GM19395 (cell line): ENCODE measurements around the gene CLDN34.

Experiments used
- ATAC-seq: cut with Tn5 transposase; IDR thresholded peaks from one replicate; pipeline ENCODE4 v1.9.1; 2021; ENCODE audit warnings: mild to moderate bottlenecking, moderate library complexity; ENCODE audit not compliant: unreplicated experiment

CLDN34 gene

DNA sequence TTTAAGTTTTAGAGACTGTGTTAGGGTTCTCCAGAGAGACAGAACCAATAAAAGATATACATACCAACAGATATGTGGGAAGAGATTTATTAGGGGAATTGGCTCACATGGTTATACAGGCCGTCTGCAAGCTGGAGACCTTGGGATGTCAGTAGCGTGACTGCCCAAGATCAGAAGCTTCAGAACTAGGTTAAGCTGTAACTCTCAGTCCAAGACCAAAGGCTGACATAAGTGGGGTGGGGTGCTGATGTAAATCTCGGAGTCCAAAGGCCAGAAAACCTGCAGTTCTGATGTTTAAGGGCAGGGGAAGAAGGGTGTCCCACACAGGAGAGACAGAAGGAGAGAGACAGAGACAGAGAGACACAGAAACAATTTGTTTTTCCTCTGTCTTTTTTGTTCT, 10.5 kb downstream of the CLDN34 start:
- no peak for ATAC-seq

DNA sequence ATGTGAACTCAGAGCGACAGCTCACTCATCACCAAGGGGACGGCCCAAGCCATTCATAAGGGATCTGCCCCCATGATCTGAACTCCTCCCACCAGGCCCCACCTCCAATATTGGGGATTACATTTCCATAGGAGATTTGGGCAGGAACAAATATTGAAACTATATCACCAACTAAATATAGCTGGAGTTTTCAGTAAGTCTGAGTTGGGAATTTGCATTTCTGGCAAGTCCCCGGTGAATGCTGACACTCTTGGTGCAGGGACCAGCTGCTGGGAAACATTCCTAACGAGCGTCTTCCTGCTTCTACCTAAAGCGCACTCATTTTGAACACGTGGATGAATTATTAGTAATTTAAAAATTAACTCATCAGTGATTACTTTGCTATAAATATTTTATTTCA, 13.2 kb downstream of the CLDN34 start:
- ATAC-seq = no peak

DNA sequence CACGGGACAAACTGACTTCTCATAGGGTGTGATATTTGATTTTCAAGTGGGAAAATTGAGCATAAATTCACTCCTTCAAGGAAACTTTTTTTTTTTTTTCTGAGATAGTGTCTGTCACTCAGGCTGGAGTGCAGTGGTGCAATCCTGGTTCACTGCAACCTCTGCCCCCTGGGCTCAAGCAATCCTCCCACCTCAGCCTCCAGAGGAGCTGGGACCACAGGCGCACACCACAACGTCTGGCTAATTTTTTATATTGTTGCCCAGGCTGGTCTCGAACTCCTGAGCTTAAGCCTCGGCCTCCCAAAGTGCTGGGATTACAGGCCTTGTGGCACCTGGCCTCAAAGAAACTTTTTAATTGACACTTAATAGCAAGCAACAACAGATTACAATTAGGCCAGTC, 13.8 kb downstream of the CLDN34 start:
- ATAC-seq = no peak

DNA sequence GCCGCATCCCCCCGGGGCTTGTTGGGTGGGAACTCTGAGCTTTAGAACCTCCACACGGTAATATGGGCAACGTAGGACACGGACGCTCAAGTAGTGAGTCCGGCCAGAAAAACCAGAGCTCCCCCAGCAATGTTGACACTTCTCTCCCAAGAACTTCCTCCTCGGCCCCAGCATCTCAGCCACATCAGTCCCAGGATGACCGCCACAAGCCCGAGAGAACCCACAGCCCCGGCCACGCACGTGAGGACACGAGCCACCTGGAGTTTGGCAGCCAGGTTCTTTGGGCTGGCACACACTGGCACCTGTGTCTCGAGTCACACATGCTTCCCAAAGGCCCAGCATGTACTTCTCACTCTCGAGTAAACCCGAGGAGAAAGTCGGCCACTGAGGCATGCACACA, 16.3 kb downstream of the CLDN34 start:
- ATAC-seq = no peak

DNA sequence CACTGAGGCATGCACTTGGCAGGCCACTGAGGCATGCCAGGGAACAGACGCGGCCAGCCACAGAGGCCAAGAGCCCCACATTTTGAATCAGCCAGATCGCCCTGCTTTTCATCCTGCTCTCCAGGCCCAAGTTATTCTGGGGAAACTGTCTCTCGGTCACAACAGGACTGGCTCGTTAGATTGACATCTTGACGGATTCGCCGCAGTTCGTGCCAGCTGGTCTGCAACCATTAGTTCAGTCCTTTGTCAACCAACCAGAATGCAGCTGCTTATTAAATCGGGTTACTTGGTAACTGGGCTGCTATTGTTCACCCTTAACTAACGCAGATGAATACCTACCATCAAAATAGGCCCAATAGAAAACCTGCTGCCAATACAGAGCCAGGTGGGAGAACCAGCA, 16.7 kb downstream of the CLDN34 start:
- ATAC-seq = no peak

DNA sequence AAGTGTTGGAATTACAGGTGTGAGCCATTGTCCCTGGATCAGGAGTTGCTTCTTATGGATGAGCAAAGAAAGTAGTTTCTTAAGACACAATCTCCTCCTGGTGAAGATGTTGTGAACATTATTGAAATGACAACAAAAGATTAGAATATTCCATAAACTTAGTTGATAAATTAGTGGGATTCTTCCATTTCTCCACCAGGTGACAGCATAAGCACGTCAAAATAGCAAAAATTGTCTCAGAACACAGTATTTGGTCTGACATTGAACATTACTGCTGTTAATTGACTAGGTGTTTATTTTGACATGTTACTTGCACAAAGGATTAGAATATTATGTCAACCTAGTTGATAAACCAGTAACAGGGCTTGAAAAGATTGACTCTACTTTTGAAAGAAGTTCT, 21.6 kb downstream of the CLDN34 start:
- ATAC-seq = no peak

DNA sequence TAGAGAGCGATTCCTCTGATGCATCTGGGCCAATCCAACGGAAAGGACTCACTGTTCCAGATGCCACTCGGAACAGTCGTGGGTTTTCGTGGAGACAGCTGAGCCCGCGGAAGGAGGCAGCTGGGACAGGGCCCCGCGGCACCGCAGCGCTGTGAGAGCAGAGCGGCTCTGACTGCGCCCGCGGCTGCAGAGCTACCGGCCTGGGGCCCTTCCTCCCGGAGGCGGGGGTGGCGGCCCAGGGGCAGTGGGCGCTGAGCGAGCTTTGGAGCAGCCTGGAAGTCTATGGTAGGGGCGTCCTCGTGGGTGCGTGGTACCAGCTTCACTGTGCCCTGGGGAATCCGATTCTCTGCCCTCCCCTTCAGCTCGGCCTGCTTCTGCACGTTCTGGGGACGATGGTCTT, 24.9 kb downstream of the CLDN34 start:
- ATAC-seq = no peak

DNA sequence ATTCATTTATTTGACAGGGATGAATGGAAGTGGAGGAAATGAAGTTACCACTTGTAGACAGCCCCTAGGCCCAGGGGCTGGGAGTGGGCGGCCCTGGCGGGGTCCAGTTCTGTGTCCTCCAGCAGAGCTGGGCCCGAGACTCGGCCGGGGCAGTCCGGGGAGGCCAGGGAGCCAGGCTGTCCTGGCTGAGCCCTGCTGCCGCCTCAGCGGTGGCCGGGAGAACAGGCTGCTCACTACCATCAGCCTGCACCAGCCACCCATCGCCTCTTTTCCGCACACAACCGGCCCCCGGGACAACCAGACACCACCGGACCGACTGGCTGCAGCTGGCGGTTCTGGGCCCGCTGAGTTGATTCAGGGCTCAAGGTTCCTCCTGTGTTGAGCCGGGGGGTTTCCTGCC, 25.6 kb downstream of the CLDN34 start:
- ATAC-seq = no peak

DNA sequence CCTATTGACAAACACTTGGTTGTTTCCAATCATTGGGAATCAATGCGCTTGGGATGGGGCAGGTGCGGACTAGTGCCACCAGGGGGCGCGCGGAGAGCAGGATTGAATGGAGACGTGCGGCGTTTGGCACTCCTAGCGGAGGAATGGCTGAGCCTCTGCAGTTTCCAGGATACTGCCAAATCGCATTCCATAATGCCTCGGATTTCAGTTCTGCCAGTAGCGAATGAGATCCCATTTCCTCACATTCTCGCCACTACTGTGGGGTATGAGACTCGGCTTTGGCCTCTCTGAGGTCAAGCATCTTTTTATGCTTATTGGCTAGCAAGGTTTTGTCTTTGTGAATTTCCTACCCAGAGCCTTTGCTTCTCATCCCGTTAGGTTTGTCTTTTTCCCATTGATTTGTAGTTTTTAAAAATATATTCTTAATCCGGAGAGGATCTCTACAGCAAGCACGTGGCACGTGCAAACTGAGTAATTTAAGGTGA, 28.7 kb downstream of the CLDN34 start:
- ATAC-seq = peak; percentile 81

DNA sequence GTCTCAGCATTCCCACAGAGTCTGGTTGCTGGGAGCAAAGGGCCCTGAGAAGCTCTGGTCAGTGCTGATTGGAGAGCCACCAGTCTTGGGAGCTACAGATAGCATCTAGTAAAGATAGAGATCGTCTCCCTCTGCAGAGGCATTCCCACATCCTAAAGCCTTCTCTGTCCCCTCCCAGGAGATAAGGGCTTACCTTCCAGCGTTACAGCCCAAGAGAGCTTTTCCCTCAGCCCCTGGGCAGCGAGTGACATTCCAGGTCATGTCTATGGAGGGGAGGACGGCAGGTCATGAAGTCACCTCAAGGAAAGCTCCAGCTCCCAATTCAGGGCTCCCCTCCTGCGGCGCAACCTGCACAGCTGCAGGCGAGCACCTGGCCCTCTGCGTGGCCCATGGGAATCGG, 29.9 kb downstream of the CLDN34 start:
- ATAC-seq = no peak

DNA sequence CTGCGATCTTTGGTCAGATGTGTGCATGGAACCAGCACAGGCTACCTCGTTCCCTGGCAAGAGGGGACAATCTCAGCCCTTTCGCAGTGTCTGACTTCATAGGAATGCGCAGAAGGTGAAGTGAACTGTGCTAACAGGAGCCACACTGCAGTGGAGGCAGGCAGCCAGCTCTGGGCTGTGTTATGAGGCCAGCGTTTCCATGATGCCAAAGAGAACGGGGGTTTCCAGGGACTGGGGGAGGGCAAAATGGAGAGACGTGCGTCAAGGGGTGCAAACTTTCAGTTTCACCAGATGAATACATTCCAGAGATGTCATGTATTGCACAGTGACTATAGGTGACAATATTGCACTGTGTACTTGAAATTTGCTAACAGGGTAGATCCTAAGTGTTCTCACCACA, 30.4 kb downstream of the CLDN34 start:
- no peak for ATAC-seq

DNA sequence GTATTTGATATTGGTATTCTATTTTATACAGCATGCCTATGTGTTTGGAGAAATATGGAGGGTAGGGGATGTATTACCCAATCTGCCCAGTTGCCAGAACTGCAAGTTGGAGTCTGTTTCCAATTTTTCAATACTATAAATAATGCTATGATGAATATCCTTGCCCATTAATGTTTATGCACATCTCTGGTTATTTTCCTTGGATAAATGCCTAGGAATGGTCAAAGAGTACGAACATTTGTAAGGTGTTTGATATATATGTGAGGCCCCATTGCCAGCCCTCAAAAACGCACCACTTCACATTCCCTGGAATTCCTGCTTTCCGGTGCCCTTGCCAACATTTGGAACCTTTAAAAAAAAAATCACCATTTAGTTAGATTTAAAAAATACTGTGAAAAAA, 34.3 kb downstream of the CLDN34 start:
- ATAC-seq = no peak

DNA sequence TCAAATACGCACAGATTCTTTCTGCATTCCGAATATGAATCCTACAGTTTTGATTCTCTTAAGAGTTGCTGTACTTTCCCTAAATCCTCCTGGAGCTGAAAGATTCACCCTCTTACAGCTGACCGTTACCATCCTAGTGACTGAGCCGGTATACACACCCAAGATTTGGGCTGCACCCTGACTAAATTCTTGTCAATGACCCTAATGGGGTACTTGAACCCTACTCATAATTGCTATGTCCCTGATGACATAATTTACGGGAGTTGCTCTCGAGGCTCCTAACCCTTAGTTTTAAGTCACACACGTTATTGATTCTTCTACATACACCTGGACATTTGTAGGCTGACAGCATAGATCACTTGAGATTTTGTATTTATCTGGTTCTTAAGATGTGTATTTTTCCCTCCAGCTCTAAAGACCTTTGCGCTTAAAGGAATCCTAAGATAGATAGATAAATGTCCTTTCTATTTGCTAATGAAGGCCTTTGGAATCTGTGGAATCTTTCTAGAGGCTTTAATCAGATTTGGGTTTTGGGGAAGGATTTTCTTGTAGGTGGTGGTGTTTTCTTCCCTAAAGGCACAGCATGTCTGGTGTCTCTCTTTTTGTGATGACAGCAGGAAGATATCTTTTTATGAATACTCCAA, 37.8 kb downstream of the CLDN34 start:
- no peak for ATAC-seq

DNA sequence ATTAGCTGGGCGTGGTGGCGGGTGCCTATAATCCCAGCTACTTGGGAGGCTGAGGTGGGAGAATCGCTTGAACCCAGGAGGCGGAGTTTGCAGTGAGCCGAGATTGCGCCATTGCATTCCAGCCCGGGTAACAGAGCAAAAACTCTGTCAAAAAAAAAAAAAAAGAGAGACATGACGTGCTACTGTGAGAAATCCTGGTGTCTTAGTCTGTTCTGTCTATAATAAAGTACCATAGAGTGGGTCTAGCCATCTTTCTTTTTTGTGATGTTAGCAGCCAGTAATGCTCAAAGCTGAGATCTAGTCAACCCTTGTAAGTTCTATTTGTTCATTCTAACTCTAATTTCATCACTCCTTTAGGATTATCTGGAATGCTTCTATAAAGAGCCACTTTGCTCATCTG, 38.9 kb downstream of the CLDN34 start:
- ATAC-seq = no peak

DNA sequence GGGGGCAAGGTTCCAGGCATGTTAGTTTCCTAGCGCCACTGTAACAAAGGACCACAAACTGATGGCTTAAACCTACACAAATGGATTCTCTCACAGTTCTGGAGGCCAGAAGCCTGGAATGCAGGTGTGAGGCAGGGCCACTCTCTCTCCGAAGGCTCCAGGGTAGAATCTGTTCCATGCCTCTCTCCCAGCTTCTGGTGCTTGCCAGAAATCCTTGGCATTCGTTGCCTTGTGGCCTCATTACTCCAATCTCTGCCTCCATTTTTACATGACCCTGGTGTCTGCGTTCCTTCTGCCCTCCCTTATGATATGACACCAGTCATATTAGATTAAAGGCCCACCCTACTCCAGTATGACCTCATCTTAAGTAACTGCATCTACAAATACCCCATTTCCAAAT, 39.6 kb downstream of the CLDN34 start:
- ATAC-seq = no peak

DNA sequence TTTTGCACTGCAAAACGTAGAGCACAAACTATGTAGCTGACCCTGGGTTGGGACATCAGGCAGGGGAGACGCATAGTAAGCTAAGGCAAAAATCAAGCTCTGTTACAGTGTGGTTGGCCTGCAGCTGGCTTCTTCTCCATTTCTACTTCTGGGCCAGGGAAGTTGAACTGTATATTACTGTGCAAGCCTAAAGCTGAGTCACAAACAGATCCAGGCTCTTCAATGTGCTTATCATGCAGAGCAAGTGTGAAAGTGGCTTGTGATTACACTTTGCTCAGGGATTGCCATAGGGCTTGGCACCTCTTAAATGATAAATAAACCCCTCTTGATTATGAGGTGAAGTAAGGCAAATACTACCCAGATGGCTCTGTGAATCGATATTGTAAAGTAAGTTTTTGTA, 40.5 kb downstream of the CLDN34 start:
- no peak for ATAC-seq

DNA sequence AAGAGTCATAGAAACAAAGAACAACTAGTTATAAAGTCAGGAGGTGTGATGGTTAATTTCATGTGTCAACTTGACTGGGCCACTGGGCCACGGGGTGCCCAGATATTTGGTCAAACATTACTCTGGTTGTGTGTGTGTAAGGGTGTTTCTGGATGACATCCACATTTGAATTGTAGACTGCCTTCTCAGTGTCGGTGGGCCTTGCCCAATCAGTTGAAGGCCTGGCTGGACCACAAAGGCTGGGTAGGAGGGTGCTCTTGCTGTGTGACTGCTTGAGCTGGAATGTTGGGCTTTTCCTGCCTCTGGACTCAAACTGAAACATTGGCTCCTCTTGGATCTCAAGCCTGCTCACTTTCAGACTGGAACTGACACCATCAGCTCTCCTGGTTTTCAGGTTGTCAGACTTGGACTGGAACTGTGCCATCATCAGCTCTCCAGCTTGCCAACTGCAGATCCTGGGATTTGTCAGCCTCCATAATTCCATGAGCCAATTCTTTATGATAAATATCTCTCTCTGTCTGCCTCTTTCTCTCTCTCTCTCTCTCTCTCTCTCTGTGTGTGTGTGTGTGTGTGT, 41.4 kb downstream of the CLDN34 start:
- no peak for ATAC-seq

DNA sequence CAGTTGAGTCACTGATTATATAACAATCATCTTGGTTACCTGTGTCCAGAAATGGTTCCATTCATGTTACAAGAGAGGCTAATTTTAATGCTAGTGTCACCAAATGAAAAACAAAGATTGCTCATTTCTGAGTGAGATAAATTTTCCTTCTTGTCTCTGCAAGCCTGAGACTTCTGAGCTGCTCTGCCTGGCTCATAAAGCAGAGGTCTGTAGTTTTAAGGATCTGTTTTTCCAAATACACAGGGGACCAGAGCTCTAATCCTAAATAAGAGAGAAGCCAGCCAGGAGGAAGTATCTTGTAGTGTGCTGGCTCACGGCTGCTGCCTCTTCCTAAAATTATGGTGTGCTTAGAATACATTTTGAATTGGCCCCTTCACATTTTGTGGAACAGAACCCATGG, 42.6 kb downstream of the CLDN34 start:
- no peak for ATAC-seq

DNA sequence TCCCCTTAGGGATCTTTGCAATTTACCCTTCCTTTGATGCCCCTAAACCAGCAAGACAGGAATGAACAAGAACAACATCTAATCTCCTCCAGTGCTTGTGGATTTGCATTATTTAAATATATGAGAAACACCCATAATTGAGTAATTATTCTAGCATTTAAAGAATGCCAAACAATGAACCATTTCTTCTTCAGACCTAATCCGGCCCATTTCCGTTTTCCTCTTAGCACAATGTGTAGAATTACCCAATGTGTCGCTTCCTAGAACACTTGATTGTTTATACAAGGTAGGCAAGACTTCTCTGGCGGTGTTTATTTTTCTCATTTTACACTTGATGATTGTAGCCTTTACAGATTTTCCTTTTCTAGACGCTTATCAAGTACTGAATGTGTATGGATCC, 43.5 kb downstream of the CLDN34 start:
- ATAC-seq = no peak

DNA sequence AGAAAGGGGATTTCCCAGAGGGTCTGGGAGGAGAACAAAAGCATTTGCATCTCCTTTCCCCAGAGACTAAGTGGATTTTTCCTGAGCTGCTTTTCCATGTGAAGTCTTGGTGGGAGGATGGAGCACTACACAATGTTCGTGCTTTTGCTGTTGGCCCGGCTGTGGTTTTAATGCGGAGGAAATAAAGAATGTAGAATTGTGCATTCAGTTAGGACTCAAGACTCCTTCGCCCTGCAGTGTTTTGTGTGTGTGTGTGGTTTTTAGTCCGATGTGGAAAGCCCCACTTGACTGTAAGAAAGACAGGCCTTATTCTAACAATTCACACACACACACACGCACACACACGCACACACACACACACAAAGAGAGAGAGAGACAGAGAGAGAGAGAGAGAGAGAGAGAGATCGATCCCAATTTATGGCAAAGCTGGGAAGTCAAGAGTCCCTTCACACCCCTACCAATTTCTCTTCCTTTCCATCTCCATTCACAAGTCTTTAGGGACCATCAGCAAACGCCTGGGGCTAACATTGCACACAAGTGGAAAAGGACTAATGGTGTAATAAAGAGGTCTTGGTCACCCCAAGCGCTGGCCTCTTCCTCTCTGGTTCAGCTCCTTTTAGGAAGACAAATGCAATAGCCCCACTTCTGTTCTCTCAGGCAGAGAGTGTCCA, 44.2 kb downstream of the CLDN34 start:
- ATAC-seq = no peak

DNA sequence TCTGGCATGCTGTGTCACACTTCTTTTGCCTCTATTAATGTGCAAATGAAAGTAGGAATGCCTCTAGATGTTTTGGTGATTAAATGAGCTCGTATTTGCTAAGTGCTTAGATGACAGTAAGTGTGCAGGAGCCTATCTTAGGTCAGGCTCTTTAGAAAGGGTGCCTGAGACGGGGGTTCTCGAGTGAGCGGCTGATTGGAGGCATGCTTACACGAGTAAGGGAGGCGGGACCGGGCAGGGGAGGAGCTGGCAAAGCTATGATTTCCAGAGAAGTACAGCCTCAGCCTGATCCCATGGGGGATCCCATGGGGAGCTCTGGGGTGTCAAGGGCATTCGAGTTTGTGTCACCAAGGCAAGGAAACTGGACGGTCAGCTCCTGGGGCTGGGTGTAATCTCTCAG, 44.8 kb downstream of the CLDN34 start:
- ATAC-seq = no peak
